ENCODE measurements around the gene HNRNPR.

- no peak for TF ChIP-seq CTCF (IDR thresholded peaks at IDR 0.05 in 2 of 3, conservative IDR thresholded peaks at IDR 0.05 in 1 of 3; ENCODE audit: borderline replicate concordance in 1 of 3, insufficient read depth in 1 of 3, low read depth in 2 of 3, low read length in 2 of 3)
- TF ChIP-seq EZH2 (IDR thresholded peaks at IDR 0.05) = no peak
- TF ChIP-seq POLR2AphosphoS5 (IDR thresholded peaks at IDR 0.05; ENCODE audit: low read depth, low read length) = no peak
- TF ChIP-seq ZFX (IDR thresholded peaks at IDR 0.05) = no peak
Observed at GRCh38 chr1:23366598-23366997, 22.5 kb upstream of the HNRNPR start.
